Large intestine (tissue), 3 donors: ENCODE measurements around the gene UBP1. TPM values are rescaled to one million over a fixed set of nuclear protein-coding genes. Genes with fewer than 3 reads are reported as not detected.
"Not testable (repeated sequence)": the region's sequence is repeated elsewhere in the genome, so short reads cannot be mapped to it uniquely, and the experiment has no call there.

ENCODE experiments used
- DNase-seq, 2 donors: peaks; one replicate each; pipeline versions ENCODE4 v3.0.0 to v3.0.0-alpha.2; 2013
- H3K27ac ChIP-seq: one replicate; pipeline ENCODE4 v1.5.1; 2013; ENCODE audit warnings: low read length
- H3K27me3 ChIP-seq: 2 replicates; pipeline ENCODE4 v1.6.1; 2013; ENCODE audit warnings: low read length; ENCODE audit not compliant: control insufficient read depth, insufficient read depth
- H3K36me3 ChIP-seq: 2 replicates; pipeline ENCODE4 v1.6.1; 2013; ENCODE audit warnings: low read length; ENCODE audit not compliant: control insufficient read depth, insufficient read depth
- H3K4me1 ChIP-seq: one replicate; pipeline ENCODE4 v1.6.1; 2013; ENCODE audit warnings: low read length; ENCODE audit not compliant: control insufficient read depth, insufficient read depth
- H3K4me3 ChIP-seq: one replicate; pipeline ENCODE4 v1.5.1; 2013; ENCODE audit warnings: low read length
- H3K9me3 ChIP-seq: one replicate; pipeline ENCODE4 v1.6.1; 2013; ENCODE audit warnings: mild to moderate bottlenecking, low read depth, low read length, moderate library complexity; ENCODE audit not compliant: control insufficient read depth
- WGBS: methylation state at CpG from one replicate; pipeline ENCODE4 v1.1.5; 2013; ENCODE audit warnings: low lambda C conversion rate; ENCODE audit not compliant: insufficient coverage; 5-methylcytosine and 5-hydroxymethylcytosine counted together
- polyA plus RNA-seq: library from polyadenylated mRNA; unstranded; fragments of 120-200 nt; gene quantifications from one replicate; pipeline ENCODE4 v1.2.1, GENCODE V29; 2013

UBP1 gene
- polyA plus RNA-seq, 1 donor = 78.3 TPM

- Histone ChIP-seq H3K27me3 (no peaks in the 10 kb centered on the region), H3K27ac (no peak overlapping the region), H3K36me3 (no peaks in the 10 kb centered on the region), H3K9me3 (peaks cover 3% of the 10 kb centered on the region), H3K4me1 (no peaks in the 10 kb centered on the region), H3K4me3 (no peak overlapping the region)
- DNase-seq = no peak
- no CpG with 5 or more reads among the region's 3 CpGs for WGBS
These were observed 18.2 kb upstream of the UBP1 start for GRCh38 chr3:33458446-33458845.

GRCh38 chr3:33456756-33457155, 16.6 kb upstream of the UBP1 start:
- H3K27ac ChIP-seq = no peak overlapping the region
- WGBS = no CpG with 5 or more reads among the region's 2 CpGs
- H3K4me3 ChIP-seq = no peak overlapping the region

GRCh38 chr3:33453331-33453761, 13.1 kb upstream of the UBP1 start:
- WGBS = no CpG with 5 or more reads among the region's 19 CpGs
- Histone ChIP-seq H3K27me3 (no peaks in the 10 kb centered on the region), H3K4me1 (no peaks in the 10 kb centered on the region), H3K4me3 (no peak overlapping the region), H3K36me3 (no peaks in the 10 kb centered on the region), H3K27ac (no peak overlapping the region), H3K9me3 (peaks cover 6% of the 10 kb centered on the region)
- DNase-seq = no peak

More at GRCh38 chr3:33456756-33457155, 16.6 kb upstream of the UBP1 start:
- DNase-seq = no peak
- Histone ChIP-seq H3K36me3 (no peaks in the 10 kb centered on the region), H3K4me1 (no peaks in the 10 kb centered on the region), H3K9me3 (peaks cover 6% of the 10 kb centered on the region), H3K27me3 (no peaks in the 10 kb centered on the region)

DNA sequence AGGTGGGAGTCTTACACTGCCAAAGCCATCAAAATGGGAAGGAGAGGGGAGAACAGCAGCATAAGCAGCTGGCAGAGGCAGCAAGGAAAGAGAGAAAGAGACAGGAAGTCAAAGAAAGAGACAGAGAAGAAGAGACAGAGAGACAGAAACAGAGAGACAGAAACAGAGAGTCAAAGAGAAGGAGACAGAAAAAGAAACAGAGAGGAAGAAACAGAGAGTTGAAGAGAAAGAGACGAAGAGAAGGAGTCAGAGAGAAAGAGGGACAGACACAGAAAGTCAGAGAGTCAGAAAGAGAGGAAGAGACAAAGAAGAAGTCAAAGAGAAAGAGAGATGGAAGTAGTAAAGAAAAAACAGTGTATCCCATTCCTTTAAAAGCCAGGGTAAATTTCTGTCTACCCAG, 11.8 kb upstream of the UBP1 start:
- H3K36me3 ChIP-seq, DNase-seq, H3K4me3 ChIP-seq, H3K27me3 ChIP-seq, H3K27ac ChIP-seq, H3K4me1 ChIP-seq, H3K9me3 ChIP-seq: not testable (repeated sequence)
- 93% methylated on average over 1 of the region's 1 CpG for WGBS

DNA sequence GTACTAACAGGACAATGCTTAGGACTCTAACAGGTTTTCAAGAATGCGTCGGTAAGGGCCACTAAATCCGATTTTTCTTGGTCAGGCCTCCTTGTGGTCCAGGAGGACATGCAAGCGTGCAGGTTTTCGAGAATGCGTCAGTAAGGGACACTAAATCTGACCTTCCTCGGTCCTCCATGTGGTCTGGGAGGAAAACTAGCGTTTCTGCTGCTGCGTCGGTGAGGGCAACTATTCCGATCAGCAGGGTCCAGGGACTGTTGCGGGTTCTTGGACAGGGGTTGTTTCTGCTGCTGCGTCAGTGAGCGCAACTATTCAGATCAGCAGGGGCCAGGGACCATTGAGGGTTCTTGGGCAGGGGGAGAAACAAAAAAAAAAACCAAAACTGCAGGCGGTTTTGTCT, 7.8 kb upstream of the UBP1 start:
- Histone ChIP-seq H3K27me3 (no peaks in the 10 kb centered on the region), H3K4me1 (no peaks in the 10 kb centered on the region), H3K4me3 (no peak overlapping the region), H3K27ac (no peak overlapping the region), H3K9me3 (no peaks in the 10 kb centered on the region), H3K36me3 (no peaks in the 10 kb centered on the region)
- WGBS = no CpG with 5 or more reads among the region's 15 CpGs
- DNase-seq = no peak

DNA sequence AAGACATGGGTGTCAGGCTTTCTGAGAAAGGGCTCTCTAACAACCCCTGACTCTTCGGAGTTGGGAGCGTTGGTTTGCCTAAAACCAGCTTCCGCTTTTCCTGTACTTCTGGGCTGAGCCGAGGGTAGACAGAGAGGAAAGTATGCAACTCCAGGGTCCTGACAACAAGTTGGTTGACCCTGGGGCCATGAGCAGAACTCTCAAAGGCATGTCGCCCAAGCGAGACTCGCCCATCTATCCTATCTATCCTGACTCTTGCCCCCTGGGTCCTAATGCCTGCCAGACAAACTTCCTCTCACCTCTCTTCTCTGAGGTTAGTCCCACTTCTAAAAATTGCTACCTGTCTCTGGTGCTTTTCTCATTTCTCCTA, 7.0 kb upstream of the UBP1 start:
- not testable (repeated sequence) for H3K36me3 ChIP-seq, H3K4me3 ChIP-seq, H3K27ac ChIP-seq, DNase-seq, H3K4me1 ChIP-seq, H3K9me3 ChIP-seq, H3K27me3 ChIP-seq
- WGBS = no CpG with 5 or more reads among the region's 7 CpGs

DNA sequence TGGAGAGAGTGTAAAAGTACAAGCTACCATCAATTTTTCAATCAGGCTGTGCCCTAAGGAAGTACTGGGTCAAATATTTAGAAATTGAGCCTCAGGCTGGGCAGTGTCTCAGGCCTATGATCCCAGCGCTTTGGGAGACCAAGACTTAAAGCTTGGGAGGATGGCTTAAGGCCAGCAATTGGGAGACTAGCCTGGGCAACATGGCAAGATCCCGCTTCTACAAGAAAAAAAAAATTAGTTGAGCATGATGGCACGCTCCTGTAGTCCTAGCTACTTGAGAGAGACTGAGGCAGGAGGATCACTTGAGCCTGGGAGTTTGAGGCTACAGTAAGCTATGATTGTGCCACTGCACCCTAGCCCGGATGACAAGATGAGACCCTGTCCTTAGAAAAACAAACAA, 2.0 kb upstream of the UBP1 start:
- peaks cover 12% of the 10 kb centered on the region for H3K4me1 ChIP-seq
- 100% methylated on average over 1 of the region's 4 CpGs for WGBS
- no peak overlapping the region for H3K4me3 ChIP-seq
- no peaks in the 10 kb centered on the region for H3K27me3 ChIP-seq
- peak overlapping the region; percentile 98 for H3K27ac ChIP-seq
- no peaks in the 10 kb centered on the region for H3K9me3 ChIP-seq
- DNase-seq = no peak
- no peaks in the 10 kb centered on the region for H3K36me3 ChIP-seq

DNA sequence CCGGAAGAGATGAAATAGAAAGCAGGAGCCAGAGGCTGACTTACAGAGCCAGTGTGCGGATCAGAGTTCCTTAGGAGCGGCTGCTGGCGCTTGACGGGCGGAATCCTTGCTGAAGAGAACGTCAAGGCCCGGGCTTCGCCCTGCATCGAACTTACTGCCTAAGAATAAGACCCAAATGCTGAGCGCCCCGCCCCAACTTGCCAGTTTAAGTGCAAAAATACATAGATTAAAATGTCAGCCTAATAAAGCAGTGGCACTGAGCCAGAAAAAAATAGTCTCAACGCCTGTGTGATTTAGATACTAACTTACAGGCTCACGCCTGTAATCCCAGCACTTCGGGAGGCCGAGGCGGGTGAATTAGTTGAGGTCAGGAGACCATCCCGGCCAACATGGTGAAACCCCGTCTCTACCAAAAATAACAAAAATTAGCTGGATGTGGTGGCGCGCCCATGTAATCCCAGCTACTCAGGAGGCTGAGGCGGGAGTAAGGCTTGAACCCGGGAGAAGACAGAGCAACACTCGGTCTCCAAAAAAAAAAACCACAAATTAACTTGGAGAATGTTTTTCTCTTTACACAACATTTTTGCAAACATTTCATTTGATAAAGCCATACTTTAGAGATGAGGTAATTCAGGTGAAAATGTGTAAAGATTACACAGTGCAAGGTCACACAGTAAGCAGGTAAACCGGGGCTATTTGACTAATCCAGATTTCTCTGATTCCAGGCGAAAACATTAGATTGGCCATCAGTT, 1.2 kb upstream of the UBP1 start:
- DNase-seq = peak; percentile 7 to 49
- Histone ChIP-seq H3K9me3 (no peaks in the 10 kb centered on the region), H3K4me1 (peaks cover 18% of the 10 kb centered on the region), H3K36me3 (no peaks in the 10 kb centered on the region), H3K27me3 (no peaks in the 10 kb centered on the region), H3K4me3 (peak overlapping the region; percentile 84), H3K27ac (peak overlapping the region; percentile 98)
- WGBS = 20% methylated on average over 1 of the region's 26 CpGs

DNA sequence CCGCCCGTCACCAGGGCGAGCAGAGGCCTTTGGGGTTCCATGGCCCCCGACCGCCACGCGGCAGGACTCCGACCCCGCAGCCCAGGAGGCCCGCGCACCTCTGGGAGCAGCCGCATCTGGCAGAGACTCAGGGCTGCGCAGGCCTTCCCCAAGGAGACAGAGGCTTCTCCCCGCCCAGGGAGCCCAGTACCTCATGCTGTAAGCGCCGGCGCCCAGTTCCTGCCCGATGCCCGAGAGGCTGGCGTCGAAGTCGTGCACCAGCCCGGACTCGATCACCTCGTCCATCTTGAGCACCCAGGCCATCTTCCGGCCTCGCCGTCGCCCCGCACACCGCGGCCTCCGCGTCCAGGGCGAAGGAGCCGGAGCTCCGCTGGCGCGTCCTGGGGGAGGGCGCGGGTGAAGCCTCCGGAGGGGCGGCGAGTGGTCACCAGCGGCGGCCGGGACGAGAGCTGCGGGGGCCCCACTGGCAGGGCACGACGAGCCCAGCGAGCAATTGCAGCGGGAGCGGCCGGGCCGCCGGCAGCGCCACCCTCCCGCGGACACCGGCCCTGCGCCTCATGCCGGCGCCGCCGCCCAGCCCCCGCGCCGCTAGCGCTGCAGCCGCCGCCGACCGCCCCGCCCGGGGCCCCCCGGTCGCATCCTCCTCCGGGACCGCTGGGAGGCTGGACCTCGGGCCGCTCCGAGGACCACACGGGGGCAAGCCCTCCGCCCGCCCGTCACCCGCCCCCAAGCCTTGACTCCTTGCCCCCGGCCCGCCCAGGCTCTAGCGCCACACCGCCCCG, 468 bp downstream of the UBP1 start:
- Histone ChIP-seq H3K4me3 (peak overlapping the region; percentile 95), H3K36me3 (no peaks in the 10 kb centered on the region), H3K27ac (peak overlapping the region; percentile 99), H3K4me1 (peaks cover 18% of the 10 kb centered on the region), H3K27me3 (no peaks in the 10 kb centered on the region), H3K9me3 (no peaks in the 10 kb centered on the region)
- no CpG with 5 or more reads among the region's 93 CpGs for WGBS
- peak; percentile 49 to 83 for DNase-seq

DNA sequence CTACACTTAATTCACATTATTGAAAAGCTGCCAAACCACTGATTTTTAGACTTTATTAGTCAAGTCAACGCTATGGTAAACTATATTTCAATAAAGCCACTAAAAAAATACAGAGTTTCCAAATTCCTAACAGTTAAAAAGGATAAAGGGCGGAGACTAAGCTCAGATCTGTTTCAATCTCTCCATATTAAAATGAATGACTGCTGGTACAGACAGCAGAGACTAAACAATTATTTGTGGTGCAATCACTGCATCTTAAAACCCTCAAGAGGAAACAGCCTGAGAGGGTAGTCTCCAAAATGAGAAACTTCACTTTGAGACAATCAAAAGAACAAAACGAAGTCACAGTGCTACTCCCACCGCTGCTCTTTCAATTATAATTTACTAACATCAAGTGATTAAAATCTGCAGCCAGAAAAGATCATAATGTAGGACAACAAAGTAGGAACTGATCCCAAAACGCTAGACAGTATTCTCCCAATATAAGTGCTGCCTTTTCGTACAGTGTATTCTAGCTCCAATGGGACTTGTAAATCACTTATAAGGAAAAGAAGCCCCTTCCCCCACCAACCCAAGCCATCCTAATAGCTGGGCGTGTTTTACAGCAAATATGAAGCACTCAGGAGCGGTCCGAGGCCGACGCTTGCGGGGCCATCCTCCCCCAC, 1.2 kb downstream of the UBP1 start:
- 0% methylated on average over 1 of the region's 12 CpGs for WGBS
- Histone ChIP-seq H3K27ac (peak overlapping the region; percentile 99), H3K27me3 (no peaks in the 10 kb centered on the region), H3K9me3 (no peaks in the 10 kb centered on the region), H3K4me1 (peaks cover 18% of the 10 kb centered on the region), H3K4me3 (peak overlapping the region; percentile 95), H3K36me3 (no peaks in the 10 kb centered on the region)
- DNase-seq = peak; percentile 20 to 54
